ENCODE results near the gene SEC31A. TPM values are rescaled to one million over a fixed set of nuclear protein-coding genes. Genes with fewer than 3 reads are reported as not detected.
A peak's percentile ranks its signal among the peaks of the same experiment; 100 is the strongest.

SEC31A gene
- total RNA-seq, 2 donors from 2014 or later, result 141 to 160 TPM

DNA sequence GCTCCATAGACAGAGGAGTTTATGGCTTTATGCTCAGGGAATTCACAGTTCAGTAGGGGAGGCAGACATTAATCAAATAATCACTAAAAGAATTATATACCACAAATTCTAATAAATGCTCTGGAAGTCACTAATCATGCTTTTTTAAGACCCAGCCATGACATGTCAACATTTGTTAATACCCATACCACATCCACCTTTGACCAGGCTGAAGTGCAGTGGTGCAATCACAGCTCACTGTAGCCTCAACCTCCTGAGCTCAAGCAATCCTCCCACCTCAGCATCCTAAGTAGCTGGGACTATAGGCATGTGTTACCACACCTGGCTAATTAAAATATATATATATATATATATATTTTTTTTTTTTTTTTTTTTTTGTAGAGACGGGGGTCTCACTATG is 79.6 kb downstream of the SEC31A start:
- Mint-ChIP-seq H3K4me1 (peaks cover 2% of the 10 kb centered on the region), H3K27me3 (peaks cover under 1% of the 10 kb centered on the region), H3K4me3 (no peak overlapping the region), H3K36me3 (ENCODE audit: low read depth) (no peaks in the 10 kb centered on the region), H3K27ac (no peak overlapping the region)
- H3K9me3 ChIP-seq (ENCODE audit: control insufficient read depth, low read length, poor library complexity, severe bottlenecking), result no peaks in the 10 kb centered on the region
- DNase-seq (no peak), ATAC-seq (no peak)

GRCh38 chr4:82810176-82810575 is 80.8 kb downstream of the SEC31A start:
- peaks cover 4% of the 10 kb centered on the region for H3K27me3 Mint-ChIP-seq
- H3K9me3 ChIP-seq (ENCODE audit: control insufficient read depth, low read length, poor library complexity, severe bottlenecking), result no peaks in the 10 kb centered on the region
- ATAC-seq (no peak), DNase-seq (no peak)
- peaks cover 2% of the 10 kb centered on the region for H3K4me1 Mint-ChIP-seq
- H3K36me3 Mint-ChIP-seq (ENCODE audit: low read depth), result no peaks in the 10 kb centered on the region
- no peak overlapping the region for H3K4me3 Mint-ChIP-seq
- no peak overlapping the region for H3K27ac Mint-ChIP-seq

GRCh38 chr4:82809619-82810018 is 81.3 kb downstream of the SEC31A start:
- Mint-ChIP-seq H3K27ac (no peak overlapping the region), H3K4me3 (no peak overlapping the region), H3K27me3 (peaks cover 4% of the 10 kb centered on the region), H3K4me1 (peaks cover 2% of the 10 kb centered on the region), H3K36me3 (ENCODE audit: low read depth) (no peaks in the 10 kb centered on the region)
- no peaks in the 10 kb centered on the region for H3K9me3 ChIP-seq (ENCODE audit: control insufficient read depth, low read length, poor library complexity, severe bottlenecking)
- ATAC-seq (no peak), DNase-seq (no peak)

DNA sequence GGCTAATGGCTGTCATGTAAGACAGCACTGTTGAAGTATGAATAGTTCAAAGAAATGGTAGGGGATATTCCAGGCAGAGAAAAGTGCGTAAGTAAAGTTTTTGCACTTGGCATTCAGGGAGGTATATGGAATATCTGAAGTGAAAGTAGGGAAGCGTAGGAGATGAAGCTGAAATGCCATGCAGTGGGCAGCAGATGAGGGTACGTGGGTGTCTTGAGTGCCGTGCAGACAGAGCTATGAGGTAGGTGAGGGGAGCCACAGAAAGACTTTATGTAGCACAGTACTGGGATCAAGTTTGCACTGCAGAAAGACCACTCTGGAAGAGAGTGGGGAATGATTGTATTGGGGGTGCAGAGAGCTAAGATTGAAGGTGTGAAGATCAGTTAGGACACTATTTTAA is 87.2 kb downstream of the SEC31A start:
- H3K9me3 ChIP-seq (ENCODE audit: control insufficient read depth, low read length, poor library complexity, severe bottlenecking), result no peaks in the 10 kb centered on the region
- no peak for DNase-seq
- Mint-ChIP-seq H3K4me1 (peaks cover 10% of the 10 kb centered on the region), H3K4me3 (no peak overlapping the region), H3K27ac (no peak overlapping the region), H3K36me3 (ENCODE audit: low read depth) (no peaks in the 10 kb centered on the region), H3K27me3 (peaks cover 26% of the 10 kb centered on the region)
- no peak for ATAC-seq

- peaks cover 26% of the 10 kb centered on the region for H3K27me3 Mint-ChIP-seq
- DNase-seq (no peak), ATAC-seq (no peak)
- H3K9me3 ChIP-seq (ENCODE audit: control insufficient read depth, low read length, poor library complexity, severe bottlenecking), result no peaks in the 10 kb centered on the region
- H3K4me1 Mint-ChIP-seq, result peaks cover 10% of the 10 kb centered on the region
- H3K36me3 Mint-ChIP-seq (ENCODE audit: low read depth), result no peaks in the 10 kb centered on the region
- no peak overlapping the region for H3K4me3 Mint-ChIP-seq
- H3K27ac Mint-ChIP-seq, result no peak overlapping the region
These were observed 88.0 kb downstream of the SEC31A start for GRCh38 chr4:82802911-82803310.

DNA sequence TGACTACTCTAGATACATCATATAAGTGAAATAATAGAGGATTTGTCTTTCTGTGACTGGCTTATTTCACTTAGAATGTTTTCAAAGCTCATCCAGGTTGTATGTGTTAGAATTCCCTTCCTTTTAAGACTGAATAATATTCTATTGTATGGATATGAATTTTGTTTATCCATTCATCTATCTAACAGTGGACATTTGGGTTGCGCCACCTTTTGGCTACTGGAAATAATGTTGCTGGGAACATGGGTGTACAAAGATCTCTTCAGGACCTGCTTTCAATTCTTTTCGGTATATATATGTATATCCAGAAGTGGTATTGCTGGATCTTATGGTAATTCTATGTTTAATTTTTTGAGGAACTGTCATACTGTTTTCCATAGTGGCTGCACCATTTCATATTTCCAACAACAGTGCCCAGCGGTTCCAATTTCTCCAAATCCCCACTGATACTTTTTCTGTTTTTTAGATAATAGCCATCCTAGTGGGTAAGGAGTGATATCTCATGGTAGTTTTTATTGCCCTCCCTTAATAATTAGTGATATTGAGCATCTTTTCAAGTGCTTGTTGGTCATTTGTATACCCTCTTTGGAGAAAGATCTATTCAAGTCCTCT is 88.9 kb downstream of the SEC31A start:
- Mint-ChIP-seq H3K27ac (no peak overlapping the region), H3K27me3 (peaks cover 31% of the 10 kb centered on the region), H3K4me3 (no peak overlapping the region), H3K36me3 (ENCODE audit: low read depth) (no peaks in the 10 kb centered on the region), H3K4me1 (peaks cover 14% of the 10 kb centered on the region)
- no peaks in the 10 kb centered on the region for H3K9me3 ChIP-seq (ENCODE audit: control insufficient read depth, low read length, poor library complexity, severe bottlenecking)
- DNase-seq (no peak), ATAC-seq (no peak)

DNA sequence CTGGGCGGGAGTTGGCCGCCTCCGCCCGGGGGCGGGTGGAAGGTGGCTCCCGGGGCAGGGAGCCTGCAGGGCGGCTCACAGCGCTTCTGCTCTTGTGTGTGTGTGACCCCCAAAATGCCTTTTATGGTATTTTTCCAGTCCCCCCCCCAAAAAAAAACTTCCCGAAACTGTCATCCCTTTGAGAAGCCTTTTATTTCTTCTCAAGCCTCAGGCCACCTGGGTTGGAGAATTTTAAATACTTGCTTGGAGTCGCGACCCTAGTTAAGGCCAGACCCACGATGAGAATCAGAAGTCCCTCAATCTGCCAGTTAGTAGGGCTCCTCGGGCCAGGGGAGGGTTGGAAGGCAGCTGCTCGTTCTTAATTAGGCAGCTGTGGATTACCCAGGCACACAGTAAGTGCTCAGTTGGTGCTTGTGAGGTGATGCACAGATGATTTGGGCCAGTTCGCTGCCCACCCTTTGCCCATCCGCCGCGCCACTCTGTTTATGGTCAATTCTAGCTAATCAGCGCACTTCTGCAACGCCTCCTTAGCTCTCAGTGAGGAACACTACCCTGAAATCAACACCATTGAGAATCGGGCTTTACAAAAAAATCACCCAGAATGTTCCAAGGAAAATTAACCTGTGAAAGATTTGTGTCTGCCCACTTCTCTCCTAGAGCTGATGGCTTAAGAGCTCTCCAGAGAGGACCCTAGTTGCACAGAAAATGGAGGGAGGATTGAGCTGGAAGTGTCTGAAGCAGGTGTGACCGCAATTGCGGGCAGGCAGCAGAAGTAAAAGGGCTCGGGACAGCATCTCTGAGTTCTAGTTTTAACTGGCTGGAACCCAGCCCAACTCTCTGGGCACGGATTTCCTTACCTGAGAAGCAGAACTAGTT is 91.7 kb downstream of the SEC31A start:
- Mint-ChIP-seq H3K27me3 (peaks cover 47% of the 10 kb centered on the region), H3K27ac (no peak overlapping the region)
- DNase-seq, result no peak

GRCh38 chr4:82798168-82799005 is 92.6 kb downstream of the SEC31A start, which contains the start of gene SCD5:
TSS of gene SCD5 (minus strand) at chr4:82798796. CDS start at chr4:82798537, 259 bp downstream.
- no peaks in the 10 kb centered on the region for H3K9me3 ChIP-seq (ENCODE audit: control insufficient read depth, low read length, poor library complexity, severe bottlenecking)
- peak; percentile 85 for ATAC-seq
- Mint-ChIP-seq H3K4me1 (peaks cover 18% of the 10 kb centered on the region), H3K36me3 (ENCODE audit: low read depth) (no peaks in the 10 kb centered on the region), H3K27me3 (peaks cover 48% of the 10 kb centered on the region), H3K4me3 (peak within 1 kb of the TSS; percentile 86), H3K27ac (no peak within 1 kb of the TSS)
- DNase-seq, result peak in 2 of 3 donors; percentile 18

More for the DNA sequence above, 91.7 kb downstream of the SEC31A start:
- H3K9me3 ChIP-seq (ENCODE audit: control insufficient read depth, low read length, poor library complexity, severe bottlenecking), result no peaks in the 10 kb centered on the region
- Mint-ChIP-seq H3K4me1 (peaks cover 18% of the 10 kb centered on the region), H3K36me3 (ENCODE audit: low read depth) (no peaks in the 10 kb centered on the region), H3K4me3 (peak overlapping the region; percentile 84)
- peak; percentile 35 for ATAC-seq

GRCh38 chr4:82797405-82798111 is 93.4 kb downstream of the SEC31A start:
- H3K4me3 Mint-ChIP-seq, result peak overlapping the region; percentile 86
- no peak overlapping the region for H3K27ac Mint-ChIP-seq
- H3K9me3 ChIP-seq (ENCODE audit: control insufficient read depth, low read length, poor library complexity, severe bottlenecking), result no peaks in the 10 kb centered on the region
- no peak for ATAC-seq
- H3K36me3 Mint-ChIP-seq (ENCODE audit: low read depth), result no peaks in the 10 kb centered on the region
- DNase-seq, result peak in 1 of 3 donors; percentile 10
- peaks cover 56% of the 10 kb centered on the region for H3K27me3 Mint-ChIP-seq
- peaks cover 18% of the 10 kb centered on the region for H3K4me1 Mint-ChIP-seq

DNA sequence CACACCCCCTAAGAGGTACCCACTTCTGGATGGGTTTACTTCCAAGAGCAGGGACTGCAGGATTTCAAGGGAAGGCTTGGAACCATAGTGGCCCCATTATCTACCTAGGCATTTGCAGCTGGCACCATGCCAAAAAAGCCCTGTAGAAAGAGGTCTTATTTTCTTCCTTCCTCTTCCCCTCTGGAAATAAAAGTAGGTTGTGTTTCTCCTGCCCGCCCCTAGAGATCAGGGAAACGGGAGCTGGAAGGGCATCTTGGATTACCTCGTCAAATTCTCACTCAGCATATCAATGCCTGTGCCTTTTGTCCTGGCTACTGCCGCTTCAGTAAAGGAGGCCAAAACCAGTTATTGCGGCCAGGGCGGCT is 93.9 kb downstream of the SEC31A start:
- Mint-ChIP-seq H3K36me3 (ENCODE audit: low read depth) (no peaks in the 10 kb centered on the region), H3K4me1 (peaks cover 18% of the 10 kb centered on the region), H3K27ac (peak overlapping the region; percentile 6), H3K4me3 (peak overlapping the region; percentile 86), H3K27me3 (peaks cover 58% of the 10 kb centered on the region)
- no peak for ATAC-seq
- no peaks in the 10 kb centered on the region for H3K9me3 ChIP-seq (ENCODE audit: control insufficient read depth, low read length, poor library complexity, severe bottlenecking)
- DNase-seq, result no peak

DNA sequence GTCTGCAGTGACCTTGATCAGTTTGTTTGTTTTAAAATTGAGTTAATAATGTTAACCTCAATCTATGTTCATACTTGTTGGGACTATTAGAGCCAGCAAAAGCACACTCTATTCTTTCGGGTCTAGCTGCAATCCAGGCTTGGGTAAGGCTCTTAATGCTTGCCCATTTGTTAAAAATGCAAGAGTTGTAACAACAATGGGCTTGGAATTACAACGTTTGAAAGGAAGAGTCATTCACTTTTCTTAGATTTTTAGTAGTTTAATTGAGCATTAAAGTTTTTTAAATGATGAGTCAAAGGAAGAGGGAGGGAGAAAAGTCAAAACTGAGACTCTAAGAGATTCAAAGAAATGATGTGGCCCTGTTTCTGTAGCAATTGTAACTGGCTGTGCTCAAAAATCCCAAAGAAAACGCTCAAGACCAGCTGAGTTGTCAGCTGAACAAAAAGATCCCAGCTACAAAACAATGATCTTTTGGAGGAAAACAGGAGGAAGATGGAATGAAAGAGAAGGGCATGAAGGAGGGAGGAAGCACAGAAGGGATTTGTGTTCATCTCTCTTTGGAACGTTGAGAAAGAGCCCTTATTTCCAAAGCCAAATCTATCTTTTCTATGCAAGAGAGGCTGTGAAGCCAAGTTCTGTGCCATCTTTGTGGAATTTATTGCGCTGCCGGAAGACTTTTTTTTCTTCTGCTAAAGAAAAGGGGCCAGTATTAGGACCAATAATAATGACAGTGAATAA is 97.9 kb downstream of the SEC31A start:
- H3K9me3 ChIP-seq (ENCODE audit: control insufficient read depth, low read length, poor library complexity, severe bottlenecking), result no peaks in the 10 kb centered on the region
- no peak for ATAC-seq
- no peak for DNase-seq
- Mint-ChIP-seq H3K36me3 (ENCODE audit: low read depth) (no peaks in the 10 kb centered on the region), H3K27me3 (peaks cover 60% of the 10 kb centered on the region), H3K27ac (no peak overlapping the region), H3K4me3 (no peak overlapping the region), H3K4me1 (peaks cover 10% of the 10 kb centered on the region)

- ATAC-seq, result no peak
- Mint-ChIP-seq H3K4me1 (peaks cover 3% of the 10 kb centered on the region), H3K4me3 (no peak overlapping the region), H3K36me3 (ENCODE audit: low read depth) (peaks cover 3% of the 10 kb centered on the region), H3K27me3 (peaks cover 50% of the 10 kb centered on the region), H3K27ac (no peak overlapping the region)
- DNase-seq, result no peak
- no peaks in the 10 kb centered on the region for H3K9me3 ChIP-seq (ENCODE audit: control insufficient read depth, low read length, poor library complexity, severe bottlenecking)
These were observed 99.8 kb downstream of the SEC31A start for GRCh38 chr4:82791179-82791578.
